CD4-positive, alpha-beta memory T cell (primary cell): ENCODE data around the gene SALL3. TPM values are rescaled to one million over a fixed set of nuclear protein-coding genes. Genes with fewer than 3 reads are reported as not detected.

Experiments
- CTCF ChIA-PET: fragments of 350-600 bp; sonication (Branson Sonifier 250); formaldehyde crosslinking; loops from one replicate; lab custom pipeline; 2021; ENCODE audit warnings: inconsistent platforms; ENCODE audit not compliant: partially characterized antibody; lab: Charles Lee
- POLR2A ChIA-PET: fragments of 350-600 bp; sonication (Branson Sonifier 250); formaldehyde crosslinking; loops from one replicate; lab custom pipeline; 2021; ENCODE audit not compliant: partially characterized antibody; lab: Charles Lee
- DNase-seq, 5 donors: peaks; one replicate each; pipeline versions ENCODE4 v3.0.0 to v3.0.0-alpha.2; 2020 to 2022; ENCODE audit warnings: mixed read lengths in 1 of 5
- H3K27ac ChIP-seq: one replicate; pipeline ENCODE4 v1.7.0; 2013; ENCODE audit warnings: low read depth, low read length
- H3K27me3 ChIP-seq: 2 replicates; pipeline ENCODE4 v1.7.0; 2013; ENCODE audit warnings: mild to moderate bottlenecking, low read length, moderate library complexity; ENCODE audit not compliant: insufficient read depth
- H3K36me3 ChIP-seq: 2 replicates; pipeline ENCODE4 v1.7.0; 2013; ENCODE audit warnings: mild to moderate bottlenecking, low read length, moderate library complexity; ENCODE audit not compliant: insufficient read depth
- H3K4me1 ChIP-seq: 2 replicates; pipeline ENCODE4 v1.7.0; 2013; ENCODE audit warnings: mild to moderate bottlenecking, low read length, moderate library complexity; ENCODE audit not compliant: insufficient read depth
- H3K4me3 ChIP-seq, 2 donors: one replicate each; pipeline ENCODE4 v1.7.0; 2013; ENCODE audit warnings: low read length in 2 of 2, mild to moderate bottlenecking in 1 of 2
- H3K9me3 ChIP-seq, 2 donors: one replicate each; pipeline ENCODE4 v1.7.0; 2013; ENCODE audit warnings: low read length in 2 of 2, control low read depth in 1 of 2; ENCODE audit not compliant: control insufficient read depth in 1 of 2
- H3K27ac Mint-ChIP-seq, 7 donors: one replicate each; pipeline ENCODE4 v1.8.0; 2020 to 2021; ENCODE audit warnings: mixed read lengths in 7 of 7, mild to moderate bottlenecking in 6 of 7, inconsistent platforms in 3 of 7, moderate library complexity in 3 of 7
- H3K27me3 Mint-ChIP-seq, 2 donors: one replicate each; pipeline ENCODE4 v1.8.0; 2020 to 2021; ENCODE audit warnings: mixed read lengths in 2 of 2
- H3K36me3 Mint-ChIP-seq, 2 donors: one replicate each; pipeline ENCODE4 v1.8.0; 2020 to 2021; ENCODE audit warnings: mixed read lengths in 2 of 2, inconsistent platforms in 1 of 2, mild to moderate bottlenecking in 1 of 2
- H3K4me1 Mint-ChIP-seq, 4 donors: one replicate each; pipeline ENCODE4 v1.8.0; 2020 to 2021; ENCODE audit warnings: mixed read lengths in 4 of 4, mild to moderate bottlenecking in 1 of 4
- H3K4me3 Mint-ChIP-seq, 8 donors: one replicate each; pipeline ENCODE4 v1.8.0; 2020 to 2021; ENCODE audit warnings: mixed read lengths in 8 of 8, mild to moderate bottlenecking in 7 of 8, moderate library complexity in 6 of 8, inconsistent platforms in 3 of 8
- H3K9me3 Mint-ChIP-seq, 8 donors: one replicate each; pipeline ENCODE4 v1.8.0; 2020 to 2021; ENCODE audit warnings: mixed read lengths in 8 of 8, mild to moderate bottlenecking in 5 of 8, inconsistent platforms in 3 of 8, moderate library complexity in 1 of 8
- intact Hi-C: fragments of 100-400 bp; cut with micrococcal nuclease; formaldehyde crosslinking; loops from one replicate; pipeline ENCODE4 v1.15.1; 2023
- polyA plus RNA-seq, 2 donors: library from polyadenylated mRNA; unstranded; fragments of 300-500 nt; fragmentation: Illumina TruSeq; gene quantifications; one replicate each; pipeline ENCODE4 v1.2.3, GENCODE V29; 2021
- total RNA-seq, 2 experiments: library from RNA; stranded (reverse); gene quantifications; one replicate each; pipeline ENCODE4 v1.2.3, GENCODE V29; 2021

The SALL3 gene
- total and polyA plus RNA-seq, 4 experiments from 2014 or later = not detected

DNA sequence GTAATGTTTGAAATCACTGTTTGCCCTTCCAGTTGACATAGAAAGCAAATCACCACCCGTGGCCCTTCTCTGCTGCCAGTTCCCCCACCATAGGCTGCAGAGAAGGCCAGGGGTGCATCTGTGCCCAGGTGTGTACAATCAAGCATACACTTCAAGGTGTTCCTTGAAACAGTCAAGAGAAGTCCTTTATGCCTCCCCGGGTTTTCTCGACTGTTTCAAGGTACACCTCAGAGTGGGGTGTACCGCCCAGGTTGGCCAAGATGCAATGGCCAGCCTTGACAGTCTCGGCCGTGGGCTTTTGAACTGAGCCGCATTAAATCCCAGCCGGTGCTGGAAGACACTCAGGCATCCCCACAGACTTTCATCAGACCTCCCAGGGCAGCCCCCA lies 68.6 kb downstream of the SALL3 start:
- Mint-ChIP-seq H3K4me3 (no peak overlapping the region), H3K9me3 (no peaks in the 10 kb centered on the region), H3K27me3 (peaks cover 3 to 4% of the 10 kb centered on the region in 2 donors), H3K36me3 (no peaks in the 10 kb centered on the region), H3K27ac (no peak overlapping the region), H3K4me1 (peaks cover 0 to 3% (median 0%) of the 10 kb centered on the region in 4 donors)
- peak in 1 of 5 donors; percentile 24 for DNase-seq
- Histone ChIP-seq H3K9me3 (no peaks in the 10 kb centered on the region), H3K27ac (no peak overlapping the region), H3K4me1 (no peaks in the 10 kb centered on the region), H3K27me3 (no peaks in the 10 kb centered on the region), H3K36me3 (no peaks in the 10 kb centered on the region), H3K4me3 (no peak overlapping the region)
- intact Hi-C loops = no loop called here
- CTCF ChIA-PET = interaction anchor here (1.0 kb wide), 1 partner anchor 9 kb away, joined by 3 read pairs; no protein-coding TSS in a partner anchor
- POLR2A ChIA-PET = no interaction called here

DNA sequence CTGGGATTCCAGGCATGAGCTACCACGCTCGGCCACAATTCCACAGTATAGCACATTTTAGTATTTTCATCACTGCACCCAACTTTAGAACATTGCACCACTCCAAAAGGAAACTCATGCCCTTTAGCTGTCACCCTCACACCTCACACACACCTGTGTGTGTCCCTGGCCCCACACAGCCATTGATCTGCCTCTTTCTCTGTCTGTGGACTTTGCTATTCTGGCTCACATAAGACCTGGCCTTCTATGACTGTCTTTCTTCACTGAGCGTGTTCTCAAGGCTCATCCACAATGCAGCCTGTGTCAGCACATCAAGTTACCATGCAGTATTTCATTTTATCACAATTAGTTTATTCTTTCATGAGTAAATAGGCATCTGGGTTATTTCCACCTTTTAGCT lies 69.9 kb downstream of the SALL3 start:
- H3K27me3 Mint-ChIP-seq = peaks cover under 1 to 4% of the 10 kb centered on the region in 2 donors
- no peaks in the 10 kb centered on the region for H3K9me3 Mint-ChIP-seq
- H3K27me3 ChIP-seq = no peaks in the 10 kb centered on the region
- H3K4me3 Mint-ChIP-seq = no peak overlapping the region
- ChIA-PET POLR2A (no interaction called here), CTCF (interaction anchor here (1.0 kb wide), 1 partner anchor 8 kb away, joined by 3 read pairs; no protein-coding TSS in a partner anchor)
- DNase-seq = no peak
- no peak overlapping the region for H3K4me3 ChIP-seq
- H3K36me3 Mint-ChIP-seq = no peaks in the 10 kb centered on the region
- peaks cover 0 to 3% (median 0%) of the 10 kb centered on the region in 4 donors for H3K4me1 Mint-ChIP-seq
- no peaks in the 10 kb centered on the region for H3K36me3 ChIP-seq
- no peak overlapping the region for H3K27ac ChIP-seq
- H3K27ac Mint-ChIP-seq = no peak overlapping the region
- no peaks in the 10 kb centered on the region for H3K9me3 ChIP-seq
- intact Hi-C loops = no loop called here
- no peaks in the 10 kb centered on the region for H3K4me1 ChIP-seq

Other genes starting within 250 kb of the SALL3 start
- 10 to 100 TPM; 73.2 to 76.4 TPM for gene ATP9B, start 89.6 kb downstream of the SALL3 start, total RNA-seq
- 10 to 100 TPM; 11.8 to 26.5 TPM for gene ATP9B, start 89.6 kb downstream of the SALL3 start, polyA plus RNA-seq